Caki2 (cell line): ENCODE measurements around the gene ALOXE3. TPM values are rescaled to one million over a fixed set of nuclear protein-coding genes. Genes with fewer than 3 reads are reported as not detected.
A peak's percentile ranks its signal among the peaks of the same experiment; 100 is the strongest.
"Not testable (repeated sequence)": the region's sequence is repeated elsewhere in the genome, so short reads cannot be mapped to it uniquely, and the experiment has no call there.

ENCODE experiments used
- DNase-seq: peaks from one replicate; pipeline ENCODE4 v3.0.0-alpha.2; 2015; ENCODE audit warnings: low read depth
- in situ Hi-C: cut with HindIII; loops from 2 replicates; pipeline ENCODE4 v1.10.0; 2016; ENCODE audit warnings: low sequenced_read_pairs, low pct_unique_long_range_greater_than_20kb, mixed read lengths
- total RNA-seq: library from RNA; depleted of rRNA; stranded (reverse); fragments of >200 nt; shearing (Covaris generic); gene quantifications from 2 replicates; pipeline ENCODE4 v1.2.3, GENCODE V29; 2014; ENCODE audit warnings: low replicate concordance

ALOXE3 gene
- total RNA-seq, 1 experiment from 2014 or later: not detected

DNA sequence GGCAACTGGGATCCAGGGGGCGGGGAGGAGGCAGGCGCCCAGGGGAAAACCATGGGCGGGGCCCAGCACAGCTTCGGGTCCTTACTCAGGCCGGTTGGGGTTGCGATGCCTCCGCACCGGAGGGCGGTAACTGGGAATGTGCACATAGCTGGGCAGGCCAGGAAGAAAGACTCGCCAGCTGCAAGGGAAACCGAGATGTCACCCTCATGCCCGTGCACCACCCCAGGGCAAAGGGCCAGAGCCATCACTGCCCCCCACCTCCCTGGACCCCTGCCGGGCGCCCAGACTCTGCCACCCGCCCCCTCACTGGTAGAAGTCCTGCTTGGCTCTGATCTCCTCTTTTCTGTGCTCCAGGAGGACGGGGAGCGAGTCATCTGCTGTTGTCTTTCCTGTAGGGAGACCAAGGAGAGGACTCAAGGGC is 37.5 kb downstream of the ALOXE3 start:
- in situ Hi-C loops: no loop called here
- DNase-seq: peak; percentile 27

DNA sequence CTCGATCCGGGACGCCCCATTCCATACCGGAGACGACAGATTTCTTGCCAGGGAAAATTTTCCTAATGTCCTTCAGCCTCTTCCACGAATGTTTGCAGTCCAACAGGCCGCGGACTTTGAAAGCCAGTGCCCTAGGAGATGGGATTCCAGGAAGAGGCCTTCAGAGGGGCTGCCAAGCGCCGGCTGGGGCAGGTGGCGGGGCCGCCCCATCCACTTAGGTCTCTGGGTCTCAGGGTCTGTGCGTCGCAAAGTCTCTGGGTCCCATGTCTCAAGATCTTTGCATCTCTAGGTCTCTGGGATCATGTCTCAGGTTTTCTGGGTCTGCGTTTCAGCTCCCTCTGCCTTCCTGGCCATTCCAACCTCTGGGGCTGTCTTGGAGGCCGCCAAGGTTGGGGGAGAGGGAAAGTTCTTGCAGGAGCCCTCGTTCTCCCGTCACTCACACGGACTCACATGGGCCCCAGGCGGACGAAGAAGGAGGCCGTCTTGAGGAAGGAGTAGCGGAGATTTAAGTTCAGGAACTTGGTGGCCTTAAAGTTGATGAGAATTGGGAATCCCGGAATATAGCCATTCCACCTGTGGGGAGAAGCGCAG is 38.0 kb downstream of the ALOXE3 start:
- in situ Hi-C loops: no loop called here
- no peak for DNase-seq

DNA sequence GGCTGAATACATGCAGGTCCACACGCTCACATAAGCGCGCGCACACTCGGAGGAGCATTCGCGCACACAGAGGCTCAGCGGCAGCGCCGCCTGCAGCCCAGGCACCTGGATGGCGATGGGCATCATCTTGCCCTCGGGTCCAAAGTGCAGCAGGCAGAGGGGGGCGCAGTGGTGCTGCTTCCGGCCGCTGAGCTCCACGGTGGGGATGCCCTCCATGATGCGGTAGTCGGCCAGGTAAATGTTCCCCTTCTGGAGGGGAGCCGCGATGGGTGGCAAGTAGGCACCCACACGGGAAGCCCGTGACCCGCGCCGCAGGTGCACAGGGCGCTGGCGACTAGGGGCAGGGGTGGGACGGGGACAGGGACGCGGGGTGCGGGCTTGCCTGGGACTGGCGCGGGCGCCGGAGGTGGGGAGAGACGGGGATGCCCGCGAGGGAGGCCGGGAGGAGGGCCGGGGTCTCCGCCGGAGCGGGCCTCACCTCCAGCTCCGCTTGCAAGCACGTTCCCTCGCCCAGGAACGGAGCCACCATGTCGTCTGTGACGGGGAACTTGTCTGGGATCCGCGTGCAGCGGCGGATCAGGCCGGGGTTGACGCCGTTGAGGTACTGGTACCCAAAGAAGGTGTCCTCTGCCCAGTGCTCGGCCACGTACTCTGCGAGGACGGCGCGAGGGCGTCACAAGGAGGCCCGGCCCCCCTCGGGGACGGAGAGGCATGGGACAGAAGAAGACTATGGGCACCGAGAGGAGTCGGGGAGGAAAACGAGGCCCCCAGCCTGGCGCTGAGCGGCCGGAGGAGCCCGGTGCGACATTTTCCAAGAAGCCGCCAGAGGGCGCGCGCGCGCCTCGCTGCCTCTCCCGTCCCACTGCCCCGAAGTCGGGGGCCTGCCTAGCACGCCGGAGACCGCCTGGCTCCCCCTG is 38.8 kb downstream of the ALOXE3 start:
- in situ Hi-C loops: no loop called here
- peak; percentile 78 for DNase-seq

DNA sequence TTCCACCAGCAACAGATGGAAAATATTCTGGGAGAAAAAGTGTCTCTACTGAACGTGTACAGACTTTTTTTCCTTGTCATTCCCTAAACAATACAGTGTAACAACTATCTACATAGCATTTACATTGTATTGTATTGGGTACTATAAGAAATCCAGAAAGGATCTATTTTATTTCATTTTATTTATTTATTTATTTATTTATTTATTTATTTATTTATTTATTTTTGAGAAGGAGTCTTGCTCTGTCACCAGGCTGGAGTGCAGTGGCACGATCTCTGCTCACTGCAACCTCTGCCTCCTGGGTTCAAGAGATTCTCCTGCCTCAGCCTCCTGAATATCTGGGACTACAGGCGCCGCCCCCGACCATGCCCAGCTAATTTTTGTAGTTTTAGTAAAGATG is 40.4 kb downstream of the ALOXE3 start:
- in situ Hi-C loops, DNase-seq: not testable (repeated sequence)

DNA sequence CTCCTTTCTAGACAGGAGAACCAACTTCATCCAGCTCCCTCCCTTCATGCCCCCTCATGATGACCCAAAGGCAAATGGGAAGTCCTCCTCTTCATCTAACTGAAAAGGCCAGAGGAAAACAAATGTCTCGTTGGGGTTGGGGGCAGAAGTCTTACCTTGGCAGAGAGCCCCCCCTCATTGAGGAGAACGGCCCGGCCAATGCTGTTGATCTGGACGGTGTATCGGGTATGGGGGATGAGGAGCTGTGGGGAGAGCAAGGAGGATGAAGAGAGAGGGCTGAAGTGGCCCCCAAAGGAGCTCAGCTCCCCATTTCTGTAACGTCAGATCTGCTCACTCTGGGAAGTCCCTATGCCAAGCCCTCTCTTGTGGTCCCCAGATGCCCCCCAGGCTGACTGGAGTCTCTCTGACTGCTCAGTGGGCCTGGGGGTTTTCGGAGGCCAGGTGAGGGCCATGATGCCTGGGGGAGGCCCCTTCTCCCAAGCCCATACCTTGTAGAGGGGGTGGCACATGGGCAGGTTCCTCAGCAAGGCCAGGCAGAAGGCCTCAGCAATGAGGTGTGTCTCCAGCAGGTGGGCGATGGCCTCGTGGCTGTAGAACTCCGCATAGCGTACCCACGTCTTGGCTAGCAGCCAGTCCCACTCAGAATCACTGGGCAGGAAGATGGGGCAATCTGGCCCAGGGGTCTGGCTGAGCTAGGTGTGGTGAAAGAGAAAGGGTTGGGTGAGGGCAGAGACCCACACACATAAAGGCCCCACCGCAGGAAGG is 41.6 kb downstream of the ALOXE3 start:
- in situ Hi-C loops: no loop called here
- no peak for DNase-seq

DNA sequence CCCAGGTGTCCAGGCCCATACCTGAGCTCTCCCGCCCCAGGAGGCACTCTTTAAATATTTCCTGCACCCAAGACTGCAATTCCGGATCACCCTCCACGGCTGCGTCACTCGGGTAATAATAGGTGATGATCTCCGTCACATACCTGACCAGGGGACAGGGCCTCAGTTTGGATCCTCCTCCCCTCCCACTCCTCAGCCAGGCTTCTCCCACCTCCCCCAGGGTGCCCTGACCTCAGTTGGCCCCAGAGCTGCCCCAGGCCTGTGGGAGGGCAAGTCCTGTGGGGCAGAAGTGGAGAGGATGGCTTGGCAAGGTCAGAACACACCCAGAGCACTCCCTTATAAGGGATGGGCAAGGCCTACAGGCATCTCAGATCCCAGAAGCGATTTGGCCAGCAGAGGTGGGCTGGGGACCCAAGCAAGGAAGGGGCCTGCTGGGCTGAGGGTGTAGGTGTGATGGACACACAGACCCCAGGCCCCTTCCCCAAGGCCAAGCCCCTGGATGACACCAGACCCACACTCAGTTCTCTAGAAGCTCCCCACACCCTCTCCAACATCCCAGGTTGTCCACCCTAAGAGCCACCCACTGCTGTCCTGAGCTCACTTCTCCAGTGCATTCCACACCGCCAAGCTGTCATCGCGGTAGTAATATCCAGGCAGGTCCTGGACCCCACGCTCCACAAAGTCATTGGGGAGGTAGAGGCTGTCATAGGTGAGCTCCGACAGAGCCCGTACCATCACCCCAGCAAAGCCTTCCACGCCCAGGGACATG is 42.6 kb downstream of the ALOXE3 start:
- no peak for DNase-seq
- in situ Hi-C loops: no loop called here

DNA sequence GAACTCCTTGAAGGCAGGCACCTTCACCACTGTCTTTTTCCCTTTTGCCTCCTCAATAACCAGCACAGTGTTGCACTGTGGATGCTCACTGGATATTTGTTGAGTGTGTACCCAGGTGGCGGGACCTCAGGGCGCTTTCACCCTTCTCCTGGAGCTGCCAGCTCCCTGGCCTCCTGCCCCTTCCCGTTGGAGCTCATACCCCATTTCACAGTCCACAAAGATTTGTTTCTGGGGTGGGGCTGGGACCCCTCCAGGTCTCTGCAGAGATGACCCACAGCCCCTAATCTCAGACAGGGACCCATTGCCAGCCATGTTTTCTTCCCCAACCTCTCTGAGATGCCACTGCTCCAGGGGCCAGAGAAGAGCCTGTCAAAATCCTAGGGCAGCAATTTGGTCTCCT is 43.2 kb downstream of the ALOXE3 start:
- no peak for DNase-seq
- in situ Hi-C loops: no loop called here

DNA sequence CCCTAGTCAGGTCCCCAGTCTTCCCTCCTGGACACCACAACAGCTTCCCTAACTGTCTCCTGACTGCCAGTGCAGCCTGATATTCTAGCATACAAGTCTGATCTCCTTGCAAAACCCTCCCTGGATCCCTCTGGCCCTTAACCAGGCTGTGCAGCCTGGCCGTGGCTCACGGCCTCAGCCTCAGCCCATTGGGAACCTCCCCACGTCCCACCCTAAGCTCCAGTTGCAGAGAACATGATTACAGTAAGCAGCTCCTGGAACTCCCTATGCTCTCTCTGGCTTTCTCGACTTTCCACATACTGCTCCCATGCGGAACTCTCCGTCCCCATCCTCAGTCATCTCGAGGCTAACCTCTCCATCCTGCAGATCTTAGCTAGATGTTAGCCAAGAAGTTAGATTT is 43.8 kb downstream of the ALOXE3 start:
- in situ Hi-C loops: no loop called here
- DNase-seq: no peak

DNA sequence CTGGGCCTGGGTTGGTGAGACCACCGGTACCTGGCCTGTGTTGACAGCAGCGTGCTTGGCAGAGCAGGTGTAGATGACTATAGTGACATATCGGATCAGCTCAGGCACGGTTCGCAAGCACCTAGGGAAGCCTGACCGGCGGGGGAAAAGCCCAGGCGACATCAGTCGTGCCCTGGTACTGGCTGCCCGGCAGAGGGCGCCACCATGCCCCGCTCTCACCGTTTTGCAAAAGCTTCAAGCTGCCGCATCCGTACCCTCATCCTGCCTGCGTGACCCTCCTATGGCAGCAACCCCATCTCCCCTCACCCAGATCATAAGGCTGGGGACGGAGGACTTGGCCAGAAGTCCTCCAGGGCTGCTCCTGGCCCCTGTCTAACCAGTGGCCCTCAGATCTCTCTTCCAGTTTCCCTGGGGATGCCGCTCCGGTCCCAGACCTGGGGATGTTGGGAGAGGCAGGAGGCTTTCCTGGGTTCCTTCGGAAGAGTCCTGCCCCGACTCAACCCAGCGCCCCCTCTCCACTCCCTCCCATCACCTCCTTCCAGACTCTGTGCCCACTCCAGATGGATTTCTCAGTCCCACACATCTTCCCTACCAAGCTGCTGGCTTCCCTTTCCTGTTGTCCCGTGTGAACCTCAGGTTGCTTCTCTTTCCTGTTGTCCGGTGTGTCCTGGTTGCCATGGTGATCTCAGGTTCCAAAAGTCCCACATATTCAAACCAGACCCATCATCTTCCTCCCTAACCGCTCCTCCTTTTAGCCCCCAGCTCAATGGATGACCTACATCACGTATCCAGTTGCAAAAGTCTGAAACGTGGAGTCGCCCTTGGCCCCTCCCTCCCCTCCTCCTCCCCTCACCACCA is 44.5 kb downstream of the ALOXE3 start:
- DNase-seq: peak; percentile 31
- in situ Hi-C loops: no loop called here

DNA sequence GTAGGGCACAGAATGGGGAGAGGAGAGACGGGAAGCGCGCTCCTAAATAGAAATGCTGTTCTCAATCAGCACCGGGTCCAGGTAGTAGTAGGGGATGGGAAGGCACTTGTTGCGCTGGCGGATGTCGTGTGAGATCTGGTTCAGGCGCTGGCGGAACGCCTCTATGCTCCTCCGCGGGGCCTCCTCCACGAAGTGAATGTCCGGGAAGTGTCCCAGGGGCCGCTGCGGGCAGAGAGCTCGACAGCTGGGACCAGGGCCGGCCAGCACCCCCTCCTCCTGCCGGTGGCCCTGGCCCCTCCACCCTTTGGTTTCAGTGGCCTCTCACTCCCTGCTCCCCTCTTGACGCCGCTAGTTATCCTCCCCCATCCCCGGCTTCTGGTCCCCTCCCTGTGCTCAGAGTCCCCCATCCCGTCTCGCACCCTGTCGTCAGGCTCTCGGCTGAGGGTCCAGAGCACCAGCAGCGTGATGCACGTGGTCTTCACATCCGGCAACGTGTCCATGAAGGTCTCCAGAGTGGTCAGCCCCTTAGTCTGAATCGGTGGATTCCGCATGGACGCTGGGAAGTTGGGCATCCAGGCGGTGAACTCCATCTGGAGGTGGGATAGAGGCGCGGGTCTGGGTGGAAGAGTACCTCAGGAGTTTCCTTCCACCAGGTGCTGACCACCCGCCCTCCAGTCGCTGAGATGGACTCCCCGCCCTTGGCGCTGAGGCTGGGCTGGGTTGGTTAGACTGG is 45.4 kb downstream of the ALOXE3 start:
- in situ Hi-C loops: no loop called here

DNA sequence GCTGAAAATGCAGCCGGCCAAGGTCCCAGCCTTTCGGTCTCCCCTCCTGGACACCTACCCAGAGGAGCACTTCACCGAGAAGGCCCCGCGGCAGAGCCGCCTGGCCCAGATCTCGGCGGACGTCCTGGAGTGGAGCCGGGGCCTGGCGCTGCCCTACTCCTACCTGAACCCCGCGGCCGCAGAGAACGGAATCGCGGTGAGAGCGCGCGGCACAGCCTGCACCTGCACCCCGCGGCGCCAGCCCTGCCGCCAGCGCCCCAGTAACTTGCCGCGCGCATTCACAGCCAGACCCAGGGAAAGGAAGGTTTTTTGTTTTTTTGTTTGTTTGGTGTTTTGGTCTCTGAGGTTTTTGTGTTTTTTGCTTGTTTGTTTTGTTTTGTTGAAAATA is 46.0 kb downstream of the ALOXE3 start:
- no peak for DNase-seq
- in situ Hi-C loops: no loop called here

More for the DNA sequence above, 45.4 kb downstream of the ALOXE3 start:
- DNase-seq: no peak

DNA sequence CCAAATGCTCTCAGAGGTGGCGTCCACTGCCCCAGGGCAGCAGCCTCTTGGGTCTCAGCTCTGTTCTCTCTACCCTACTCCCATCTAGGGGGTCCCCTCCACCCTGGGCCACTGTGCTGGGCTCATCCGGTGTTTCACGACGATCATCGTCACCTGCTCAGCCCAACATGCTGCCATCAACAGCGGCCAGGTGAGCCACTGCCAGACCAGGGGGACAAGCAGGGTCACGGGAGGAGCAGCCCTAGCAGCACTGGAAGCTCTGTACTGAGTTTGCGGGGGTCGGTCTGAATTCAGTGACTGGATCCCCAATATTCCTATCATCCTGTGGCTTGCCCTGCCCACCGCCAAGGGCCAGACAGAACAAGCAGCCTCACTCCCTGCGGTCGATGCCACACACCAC is 46.8 kb downstream of the ALOXE3 start:
- DNase-seq: no peak
- in situ Hi-C loops: no loop called here

DNA sequence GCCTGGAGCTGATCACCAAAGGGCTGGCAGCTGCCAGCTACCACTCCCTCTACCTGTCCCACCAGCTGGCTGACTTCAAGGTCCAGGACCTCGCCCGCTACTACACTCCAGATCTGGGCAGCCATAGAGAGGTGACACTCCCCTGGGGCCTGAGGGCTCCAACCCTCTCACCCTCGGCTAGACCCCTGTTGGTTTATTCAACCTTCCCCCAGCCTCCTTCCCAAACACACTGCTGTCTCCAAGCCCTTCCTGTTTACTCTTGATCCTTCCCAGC is 48.8 kb downstream of the ALOXE3 start:
- DNase-seq: no peak
- in situ Hi-C loops: no loop called here

DNA sequence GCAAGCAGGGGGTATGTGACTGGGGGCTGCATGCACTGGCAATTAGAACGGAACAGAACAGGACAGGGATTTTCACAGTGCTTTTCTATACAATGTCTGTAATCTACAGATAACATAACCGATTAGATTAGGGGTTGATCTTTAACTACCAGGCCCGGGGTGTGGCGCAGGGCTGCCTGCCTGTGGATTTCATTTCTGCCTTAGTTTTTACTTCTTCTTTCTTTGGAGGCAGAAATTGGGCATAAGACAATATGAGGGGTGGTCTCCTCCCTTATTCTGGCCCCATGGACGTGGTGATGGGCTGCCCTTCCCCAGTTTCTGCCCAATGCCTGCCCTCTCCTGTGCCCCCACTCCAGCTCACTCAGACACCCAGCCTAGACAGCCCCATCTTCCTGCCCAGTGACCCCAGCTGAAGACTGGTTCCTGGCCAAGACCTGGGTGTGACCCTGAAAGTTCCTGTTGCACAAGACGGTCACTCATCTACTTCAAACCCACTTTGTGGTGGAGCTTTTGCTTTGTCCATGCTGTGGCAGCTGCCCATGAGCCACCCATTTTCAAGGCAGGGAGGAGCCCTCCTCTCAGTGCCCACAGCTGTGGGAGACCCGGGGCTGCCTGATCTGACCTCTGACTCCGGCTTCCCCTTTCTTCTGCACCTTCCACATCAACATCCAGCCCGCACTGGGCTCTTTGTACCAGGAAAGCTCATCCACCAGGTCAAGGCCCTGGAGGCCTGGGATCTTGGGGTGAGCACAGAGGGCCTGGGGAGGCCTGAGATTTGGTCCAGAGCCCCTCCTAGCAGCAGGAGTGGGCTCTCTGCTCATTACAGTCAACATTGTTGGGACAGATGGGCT is 49.4 kb downstream of the ALOXE3 start:
- in situ Hi-C loops: no loop called here
- DNase-seq: no peak

DNA sequence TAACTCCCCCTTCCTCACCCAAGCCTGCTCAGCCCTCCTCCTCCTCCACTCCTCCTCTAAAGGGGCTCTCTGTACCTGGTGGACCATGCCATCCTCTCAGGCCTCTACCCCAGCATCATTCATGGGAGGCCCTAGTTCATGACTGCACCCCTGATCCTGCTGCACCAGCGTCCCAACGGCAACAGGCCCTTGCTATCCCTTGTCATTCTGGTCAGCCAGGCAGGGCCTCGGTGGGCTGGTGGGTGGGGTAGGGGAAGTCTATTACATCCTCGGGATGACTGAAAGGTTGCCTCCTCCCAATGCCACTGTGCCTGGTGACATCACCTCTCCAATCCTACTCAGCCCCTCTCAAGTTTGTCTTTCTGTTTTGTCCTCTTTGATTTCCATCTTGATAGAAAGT is 50.5 kb downstream of the ALOXE3 start:
- in situ Hi-C loops: no loop called here
- DNase-seq: no peak
